Activated T-cell treated with anti-CD3 and anti-CD28 coated beads, Interleukin-2, amount 50 U/mL, for 1 hour (primary cell): ENCODE measurements around the gene DHRS13.

Experiments
- DNase-seq: peaks from one replicate; pipeline ENCODE4 v3.0.0-alpha.2; 2020

The DHRS13 gene

GRCh38 chr17:28900986-28901726 is 1.7 kb downstream of the DHRS13 start:
- DNase-seq, result no peak

- DNase-seq, result no peak
These were observed 3.6 kb downstream of the DHRS13 start for GRCh38 chr17:28899212-28899815.

- no peak for DNase-seq
These were observed 4.3 kb downstream of the DHRS13 start for GRCh38 chr17:28898527-28898955.

GRCh38 chr17:28897769-28898526 is 4.9 kb downstream of the DHRS13 start:
- DNase-seq, result no peak

GRCh38 chr17:28896884-28897768 is 5.8 kb downstream of the DHRS13 start, which contains the start of gene FLOT2:
FLOT2 (minus strand) TSS chr17:28897733; CDS start chr17:28897574, 159 bp downstream.
- peak; percentile 74 for DNase-seq

- DNase-seq, result no peak
These were observed 6.4 kb downstream of the DHRS13 start for GRCh38 chr17:28896491-28896883.

- no peak for DNase-seq
These were observed 7.0 kb downstream of the DHRS13 start for GRCh38 chr17:28895794-28896447.

GRCh38 chr17:28893248-28894183 is 9.4 kb downstream of the DHRS13 start:
- DNase-seq, result peak; percentile 38

- DNase-seq, result no peak
These were observed 10.9 kb downstream of the DHRS13 start for GRCh38 chr17:28892024-28892423.

- no peak for DNase-seq
These were observed 11.7 kb downstream of the DHRS13 start for GRCh38 chr17:28891201-28891600.

GRCh38 chr17:28889996-28890395 is 12.9 kb downstream of the DHRS13 start:
- no peak for DNase-seq

- DNase-seq, result no peak
These were observed 14.0 kb downstream of the DHRS13 start for GRCh38 chr17:28888832-28889231.

- no peak for DNase-seq
These were observed 14.9 kb downstream of the DHRS13 start for GRCh38 chr17:28887871-28888471.

GRCh38 chr17:28885951-28886350 is 16.9 kb downstream of the DHRS13 start:
- DNase-seq, result no peak

- no peak for DNase-seq
These were observed 17.5 kb downstream of the DHRS13 start for GRCh38 chr17:28885363-28885762.

- DNase-seq, result no peak
These were observed 18.7 kb downstream of the DHRS13 start for GRCh38 chr17:28883967-28884702.

GRCh38 chr17:28882154-28882895 is 20.6 kb downstream of the DHRS13 start:
- no peak for DNase-seq

GRCh38 chr17:28881533-28882056 is 21.3 kb downstream of the DHRS13 start:
- no peak for DNase-seq

GRCh38 chr17:28880572-28880945 is 22.3 kb downstream of the DHRS13 start:
- no peak for DNase-seq
